ENCODE measurements around the gene JAG1.

JAG1 gene

DNA sequence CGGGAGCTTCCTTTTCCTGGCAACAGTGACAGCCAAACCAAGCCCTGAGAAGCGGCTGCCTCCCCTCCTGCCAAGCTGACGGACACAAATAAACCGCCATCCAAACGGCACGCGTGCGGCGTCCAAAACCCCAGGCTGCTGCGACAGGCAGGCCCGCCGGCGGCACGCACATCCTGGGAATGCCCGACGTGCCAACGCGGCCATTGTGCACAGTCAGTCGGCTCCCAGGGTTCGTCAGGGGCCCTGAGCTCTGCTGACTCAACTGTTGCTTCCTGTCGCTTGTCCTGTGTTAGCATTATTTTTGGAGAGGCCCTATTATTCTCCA lies 6.8 kb downstream of the JAG1 start:
- no peak for DNase-seq

DNA sequence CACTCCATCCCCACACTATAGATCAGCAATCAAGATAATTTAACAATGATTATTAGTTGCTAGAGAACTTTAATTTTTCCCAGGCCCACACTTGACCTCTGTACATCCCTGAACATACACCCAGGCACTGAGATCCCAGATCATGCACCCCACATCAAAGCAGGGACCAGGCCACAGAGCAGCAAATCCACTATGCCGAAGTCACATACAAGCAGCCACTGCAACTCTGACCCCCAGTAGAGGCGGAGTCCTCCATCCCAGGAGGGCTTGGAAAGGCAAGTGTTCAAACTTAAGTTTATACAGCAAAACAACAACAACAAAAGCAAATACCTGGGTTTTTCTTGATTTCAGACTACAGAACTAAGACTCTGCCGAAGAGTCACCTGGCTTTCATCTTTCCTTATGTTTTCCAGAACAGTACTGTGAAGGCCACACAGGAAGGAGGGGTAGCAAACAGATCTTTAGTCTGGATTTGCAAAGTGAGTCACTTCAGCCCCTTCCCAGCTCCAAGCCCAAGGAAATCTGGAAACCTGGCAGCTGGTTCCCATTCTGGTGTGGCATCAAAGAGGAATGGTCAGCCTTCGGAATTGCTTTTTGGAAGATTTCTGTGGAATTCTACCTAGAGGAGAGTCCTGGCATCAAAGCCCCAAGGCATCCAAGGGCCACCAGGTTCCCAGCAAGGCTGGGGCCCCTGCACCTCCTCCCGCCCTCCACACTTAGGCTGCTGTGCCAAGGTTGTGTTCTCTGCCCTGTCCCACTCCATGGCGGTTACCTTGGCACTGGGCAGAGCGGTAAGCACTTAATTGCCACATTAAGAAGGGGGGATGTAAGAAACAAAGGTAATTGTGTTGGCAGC lies 7.3 kb downstream of the JAG1 start:
- DNase-seq, result no peak

DNA sequence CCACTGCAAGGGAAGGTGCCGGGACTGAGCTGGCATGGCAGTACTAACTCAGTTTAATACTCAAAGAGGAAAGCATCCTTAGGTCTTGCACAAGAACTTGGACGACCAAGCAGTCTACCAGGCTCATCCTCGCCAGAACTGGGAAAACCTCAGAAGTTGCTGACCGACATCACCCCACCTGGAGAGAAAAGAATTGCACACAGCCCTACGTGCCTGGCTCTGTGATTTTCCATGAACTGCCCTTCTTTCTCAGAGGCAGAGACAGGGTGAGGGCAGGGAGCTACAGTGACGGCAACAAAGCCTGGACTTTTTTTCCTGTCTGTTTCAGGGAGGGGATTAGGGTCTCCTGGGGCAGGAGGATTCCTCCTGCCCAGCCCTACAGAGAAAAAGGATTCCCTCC lies 8.0 kb downstream of the JAG1 start:
- no peak for DNase-seq

DNA sequence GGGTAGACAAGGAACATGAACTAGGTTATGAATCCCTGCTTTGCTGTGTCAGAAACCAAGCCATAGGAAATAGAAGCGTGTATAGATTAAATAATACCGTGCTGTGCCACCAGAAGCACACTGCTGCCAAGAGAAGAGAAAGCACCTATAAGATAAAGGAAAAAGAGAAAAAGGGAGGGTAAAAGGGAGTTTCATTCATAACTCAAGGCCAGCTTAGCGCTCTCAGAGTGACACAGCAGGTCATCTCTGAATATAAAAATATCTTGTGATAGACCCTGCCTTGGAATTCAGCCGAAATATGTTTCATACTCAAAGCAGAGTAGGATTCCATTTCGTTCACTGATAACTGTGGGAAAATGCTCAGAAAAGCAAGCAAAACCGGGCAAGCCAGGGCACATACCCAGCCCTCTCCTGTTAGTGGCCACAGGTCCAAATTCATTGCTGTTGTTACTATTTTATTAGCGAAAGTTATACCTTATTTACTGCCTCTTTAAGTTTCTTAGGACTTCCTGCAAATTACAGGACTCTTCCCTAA lies 8.7 kb downstream of the JAG1 start:
- DNase-seq, result no peak

DNA sequence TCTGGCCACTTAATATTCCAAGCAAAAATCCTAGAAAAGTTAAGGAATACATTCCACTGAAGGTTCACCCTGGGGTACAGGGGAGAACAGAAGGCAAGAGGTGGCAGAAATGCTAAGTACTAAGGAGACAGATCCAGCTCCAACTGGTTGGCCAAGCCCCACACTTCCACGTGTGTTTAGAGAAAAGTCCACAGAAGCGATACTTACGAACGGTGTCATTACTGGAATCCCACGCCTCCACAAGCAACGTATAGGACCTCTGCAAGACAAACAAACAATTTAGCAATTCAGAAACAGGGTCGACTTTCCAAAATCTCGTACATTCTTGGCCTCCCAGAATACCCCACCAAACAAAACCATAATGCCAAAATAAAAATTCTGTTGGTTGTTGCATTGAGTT lies 10.0 kb downstream of the JAG1 start:
- DNase-seq, result no peak

DNA sequence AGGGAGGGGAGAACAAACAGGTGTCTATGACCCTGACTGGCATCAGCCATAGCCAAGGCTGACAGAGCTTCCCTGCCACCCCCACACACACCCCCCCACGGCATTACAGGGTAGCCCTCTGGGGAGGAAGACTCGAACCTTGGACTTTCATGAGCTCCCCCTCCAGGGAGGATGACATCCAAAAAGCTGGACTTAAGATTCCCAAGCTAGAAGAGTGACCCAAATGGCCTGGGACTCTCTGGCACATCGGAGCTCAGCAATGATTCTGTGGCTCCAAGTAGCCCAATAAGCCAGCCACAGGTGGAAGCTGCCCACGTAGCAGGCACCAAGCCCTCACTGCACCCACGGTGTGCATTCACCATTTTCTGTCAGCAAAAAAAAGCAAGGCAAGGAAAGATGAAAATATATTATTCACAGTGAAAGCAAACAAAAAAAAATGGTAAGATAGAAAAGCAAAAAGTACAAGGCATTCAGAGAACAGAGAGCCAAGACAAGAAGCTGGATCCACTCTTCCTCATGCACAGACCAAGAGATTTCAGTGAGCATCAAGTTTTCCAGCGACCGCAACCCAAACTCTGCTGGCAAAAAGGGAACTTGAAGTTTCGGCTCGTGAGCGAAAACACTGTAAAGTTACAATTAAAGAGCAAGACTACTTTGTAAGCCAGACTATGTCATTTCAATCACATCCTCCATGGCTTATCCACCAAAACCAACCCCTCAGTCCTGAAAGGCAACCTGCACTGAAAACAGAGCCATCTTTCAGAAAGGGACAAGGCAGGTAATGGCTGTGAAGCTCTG lies 10.9 kb downstream of the JAG1 start:
- no peak for DNase-seq

DNA sequence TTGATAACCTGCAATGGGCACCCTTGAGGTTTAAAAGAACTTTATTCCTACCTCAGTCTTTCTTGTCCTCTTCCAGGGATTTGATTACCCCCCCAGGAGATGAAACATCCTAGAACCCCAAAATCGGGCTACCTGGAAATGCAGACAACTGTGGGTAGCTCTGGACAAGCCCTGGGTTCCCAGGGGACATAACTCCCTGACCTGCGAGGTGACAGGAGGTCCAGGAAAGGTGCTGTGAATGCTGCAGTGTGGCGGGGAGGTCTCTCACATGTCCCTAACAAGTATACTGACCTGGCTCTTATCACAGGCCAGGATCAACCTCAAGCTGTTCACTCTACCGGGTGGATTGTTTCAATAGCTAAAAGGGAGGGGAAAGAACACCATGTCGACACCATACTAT lies 11.6 kb downstream of the JAG1 start:
- DNase-seq, result no peak

DNA sequence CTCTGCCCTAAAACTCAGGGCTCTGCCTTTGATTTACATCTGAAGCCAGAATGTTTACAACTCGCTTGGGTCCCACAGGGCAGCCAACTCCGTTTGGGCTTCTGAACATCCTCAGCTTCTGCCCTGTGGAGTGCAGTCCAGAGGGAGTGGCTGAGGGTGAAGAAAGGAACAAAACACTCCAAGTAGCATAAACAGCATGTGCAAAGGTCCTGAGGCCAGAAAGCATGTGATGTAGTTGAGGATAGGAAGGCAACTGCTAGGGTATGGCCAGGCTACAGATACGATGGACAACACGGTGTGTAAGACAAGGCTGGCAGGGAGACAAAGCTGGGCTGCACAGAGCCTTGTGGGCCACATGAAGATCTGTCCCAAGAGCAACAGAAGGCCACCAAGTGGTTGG lies 12.5 kb downstream of the JAG1 start:
- DNase-seq, result no peak

DNA sequence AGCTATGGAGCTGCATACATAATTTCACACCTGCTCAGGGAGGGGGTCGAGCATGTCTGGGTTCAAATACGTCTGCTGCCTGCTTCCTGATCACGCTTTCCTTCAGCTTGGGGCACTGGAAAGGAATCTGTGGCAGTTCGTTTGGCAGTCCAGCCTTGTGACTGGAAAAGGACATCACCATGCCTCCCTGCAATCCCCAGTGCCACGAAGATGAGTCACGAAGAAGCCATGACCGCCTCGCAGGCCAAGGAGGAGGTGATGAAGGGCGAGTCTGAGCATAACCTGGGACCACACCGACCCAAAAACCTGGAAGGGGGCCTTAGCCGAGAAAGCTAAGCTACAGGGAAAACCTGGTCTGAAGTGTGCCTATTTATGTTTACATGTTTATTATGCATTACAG lies 13.1 kb downstream of the JAG1 start:
- DNase-seq, result no peak

DNA sequence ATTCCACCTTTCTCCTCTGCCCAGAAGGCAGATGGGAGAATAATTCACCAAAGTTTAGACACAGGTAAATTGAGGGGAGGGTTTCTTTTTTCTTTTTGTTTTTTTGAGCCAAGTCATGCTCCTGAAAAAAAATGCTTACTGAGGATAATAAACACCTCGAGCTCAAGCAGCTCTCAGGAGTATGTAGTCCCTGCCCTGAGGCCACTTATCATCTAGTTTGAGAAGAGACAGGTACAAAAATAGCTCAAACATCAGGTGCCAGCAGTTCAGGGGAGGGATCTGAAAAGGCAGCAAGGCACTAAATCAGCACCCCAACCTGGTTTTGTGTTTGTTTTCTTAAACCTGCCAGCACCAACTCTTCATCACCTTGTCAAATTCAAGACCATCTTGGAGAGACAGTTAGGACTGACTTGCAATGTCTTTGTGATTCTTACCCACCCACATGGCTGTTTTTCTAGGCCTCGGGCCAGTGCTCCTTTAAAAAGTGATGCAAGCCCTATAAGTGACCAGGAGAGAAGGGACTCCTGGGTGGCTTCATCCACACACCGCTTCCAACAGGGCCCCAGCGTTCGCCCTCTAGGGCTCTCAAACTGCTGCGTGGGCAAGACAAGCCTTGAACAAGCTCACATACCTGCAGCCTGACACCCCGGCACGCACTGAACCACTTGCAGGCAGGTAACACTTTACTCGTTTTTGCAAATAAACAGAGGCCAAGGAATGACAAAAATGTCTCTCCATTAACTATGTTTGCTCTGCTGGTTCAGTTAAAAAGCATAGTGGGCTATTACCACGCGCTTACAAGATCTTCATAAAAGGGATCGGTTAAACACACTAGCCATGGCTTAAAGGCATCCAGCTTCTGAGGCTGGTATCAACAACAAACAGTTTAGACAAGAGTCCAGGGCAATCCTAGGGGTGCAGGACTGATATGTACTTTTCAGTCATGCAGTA lies 13.9 kb downstream of the JAG1 start:
- no peak for DNase-seq

DNA sequence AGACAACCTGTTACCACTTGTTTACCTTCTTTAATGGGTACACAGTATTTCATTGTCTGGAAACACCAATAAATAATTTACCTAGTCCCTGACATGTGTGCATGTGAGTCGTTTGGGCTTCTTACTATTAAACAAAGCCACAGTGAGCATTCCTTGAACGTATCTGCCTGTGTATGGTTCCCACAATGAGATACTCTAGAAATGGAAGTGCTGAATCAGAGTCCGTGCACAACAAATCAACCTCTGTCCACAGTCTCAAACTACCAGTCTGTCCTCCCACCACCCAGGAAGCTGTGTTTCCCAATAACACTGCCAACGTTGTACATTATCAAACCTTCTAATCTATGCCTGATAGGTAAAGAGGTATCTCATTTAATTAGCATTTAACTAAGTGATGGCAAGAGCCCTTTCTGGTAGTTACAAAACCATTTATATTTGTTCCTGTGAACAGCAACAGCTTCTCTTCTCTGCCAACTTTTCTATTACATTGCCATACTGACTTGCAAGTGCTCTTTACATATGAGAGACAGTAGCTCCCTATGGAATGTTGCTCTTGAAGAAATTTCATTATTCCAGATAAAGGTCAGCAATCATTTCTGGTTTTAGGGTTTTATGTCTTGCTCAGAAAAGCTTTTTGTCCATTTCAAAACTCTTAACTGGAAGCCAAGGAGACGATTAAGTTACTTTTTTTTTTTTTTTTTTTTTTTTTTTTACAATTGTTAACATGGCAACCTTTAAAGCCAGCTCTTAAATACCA lies 14.7 kb downstream of the JAG1 start:
- no peak for DNase-seq

DNA sequence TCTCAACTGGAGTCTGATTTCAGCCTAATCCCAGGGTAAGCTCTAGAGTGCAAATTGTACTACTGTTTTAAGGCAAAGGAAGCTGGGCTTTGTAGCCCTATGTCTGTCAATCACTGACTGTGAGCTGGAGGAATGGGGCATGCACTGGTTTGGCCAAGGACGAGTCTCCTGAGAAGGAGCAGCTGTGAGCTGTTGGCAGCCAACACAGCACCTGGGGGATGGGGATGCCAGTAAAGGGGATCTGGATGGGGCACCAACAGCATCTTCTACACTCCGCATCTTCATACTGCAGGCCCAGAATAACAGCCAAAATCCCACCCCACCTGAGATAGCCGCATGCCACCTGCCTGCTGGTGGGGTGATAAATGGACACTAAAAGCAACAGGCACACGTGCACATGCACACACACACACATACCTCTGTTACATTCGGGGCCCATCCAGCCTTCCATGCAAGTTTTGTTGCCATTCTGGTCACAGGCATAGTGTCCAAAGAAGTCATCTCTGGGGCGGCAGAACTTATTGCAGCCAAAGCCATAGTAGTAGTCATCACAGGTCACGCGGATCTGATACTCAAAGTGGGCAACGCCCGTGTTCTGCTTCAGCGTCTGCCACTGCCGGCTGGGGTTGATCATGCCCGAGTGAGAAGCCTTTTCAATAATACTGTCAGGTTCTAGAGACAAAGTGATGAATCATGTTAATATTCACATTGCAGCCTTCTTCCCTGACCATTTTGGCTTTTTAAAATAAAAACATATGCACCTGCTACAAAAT lies 15.6 kb downstream of the JAG1 start:
- no peak for DNase-seq

DNA sequence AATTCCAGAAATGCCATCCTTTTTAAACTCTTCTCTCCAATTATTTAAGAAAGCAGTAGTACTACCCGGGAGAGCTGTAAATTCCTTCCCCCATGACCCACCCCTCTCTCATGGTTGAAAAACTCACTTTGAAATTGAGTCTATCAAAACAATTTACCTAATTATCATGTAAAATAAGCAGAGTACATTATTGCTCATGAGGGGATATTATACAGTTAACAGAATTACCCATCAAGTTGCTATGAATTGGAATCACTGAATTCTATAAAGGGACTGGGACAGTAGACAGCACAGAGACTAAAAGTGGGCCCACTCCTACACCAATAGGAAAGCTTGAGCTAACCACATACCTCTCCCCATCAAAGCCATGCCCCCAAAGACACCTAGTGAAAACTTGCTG lies 16.3 kb downstream of the JAG1 start:
- DNase-seq, result no peak

DNA sequence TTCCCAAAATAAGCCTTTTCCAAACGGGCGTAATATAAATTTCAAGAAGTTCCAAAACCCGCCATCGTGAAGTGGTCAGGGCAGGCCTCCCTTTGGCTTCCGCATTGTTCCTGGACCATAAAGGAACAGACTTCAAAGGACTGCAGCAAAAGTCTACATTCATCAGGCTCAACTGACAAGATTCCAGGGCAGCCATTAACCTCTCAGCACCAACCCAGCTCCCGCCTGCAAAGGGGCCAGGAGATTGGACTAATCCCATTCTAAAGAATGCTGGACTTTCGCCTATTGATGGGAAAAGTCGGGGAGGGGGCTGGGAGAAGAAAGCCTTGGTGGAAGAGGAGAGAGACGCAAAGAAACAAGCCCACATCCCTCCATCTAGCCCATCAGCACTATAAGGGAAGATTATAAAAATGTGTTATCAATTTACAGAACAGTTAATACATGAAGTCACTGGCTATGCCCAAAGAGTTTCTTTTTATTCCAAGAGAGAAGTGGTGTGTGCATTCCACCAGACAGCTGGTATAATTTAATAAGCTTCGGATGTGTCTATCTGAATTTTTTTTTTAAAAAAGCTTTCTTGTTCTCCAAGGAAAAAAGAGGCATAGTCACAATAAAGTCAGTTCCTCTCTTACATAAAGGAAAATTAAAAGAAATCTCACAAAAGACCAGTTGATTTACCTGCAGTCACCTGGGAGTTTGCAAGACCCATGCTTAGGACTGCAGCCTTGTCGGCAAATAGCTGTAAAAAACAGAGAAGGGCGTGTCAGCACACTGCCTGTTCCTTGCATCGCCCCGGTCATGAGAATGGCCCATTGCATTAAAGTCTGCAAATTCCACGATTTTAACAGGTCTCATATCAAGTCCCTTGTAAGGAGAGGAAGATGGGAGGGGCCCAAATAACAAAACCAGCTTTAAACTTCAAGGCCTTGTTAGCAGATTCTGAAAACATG lies 17.8 kb downstream of the JAG1 start:
- no peak for DNase-seq

DNA sequence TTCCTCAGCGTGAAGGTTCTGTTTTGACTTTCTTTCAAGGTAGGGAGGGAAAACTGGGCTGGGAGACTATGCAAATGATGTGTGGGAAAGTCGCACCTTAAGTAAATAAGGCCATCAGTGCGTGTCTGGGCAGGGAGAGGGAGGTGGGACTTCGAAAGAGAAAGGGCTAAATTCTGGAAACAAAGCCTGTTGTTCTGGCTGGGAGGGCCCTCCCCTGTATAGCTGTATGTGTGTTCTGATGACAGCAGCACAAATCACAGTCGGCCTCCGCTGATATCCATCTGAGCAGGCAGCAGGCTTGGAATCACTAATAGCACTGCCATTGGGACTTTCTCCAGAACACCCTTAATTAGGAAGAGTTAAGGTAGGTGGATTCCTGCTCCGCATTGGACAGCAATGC lies 19.2 kb downstream of the JAG1 start:
- no peak for DNase-seq

DNA sequence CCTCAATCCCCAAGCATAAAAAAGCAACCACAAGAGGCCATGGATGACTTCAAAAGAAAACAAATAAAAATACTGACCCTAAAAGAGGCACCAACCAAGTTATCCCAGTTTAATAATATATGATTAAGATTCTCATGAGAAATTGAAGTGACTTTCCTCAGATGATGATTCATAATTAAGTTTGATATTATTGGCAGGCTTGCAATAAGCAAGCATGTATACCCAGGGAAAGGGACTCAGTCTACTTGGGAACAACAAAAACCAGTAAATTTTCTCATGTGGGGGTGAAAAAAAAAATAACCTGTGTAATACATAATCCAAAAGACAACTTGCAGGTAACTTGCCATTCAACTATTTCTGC lies 19.6 kb downstream of the JAG1 start:
- no peak for DNase-seq

DNA sequence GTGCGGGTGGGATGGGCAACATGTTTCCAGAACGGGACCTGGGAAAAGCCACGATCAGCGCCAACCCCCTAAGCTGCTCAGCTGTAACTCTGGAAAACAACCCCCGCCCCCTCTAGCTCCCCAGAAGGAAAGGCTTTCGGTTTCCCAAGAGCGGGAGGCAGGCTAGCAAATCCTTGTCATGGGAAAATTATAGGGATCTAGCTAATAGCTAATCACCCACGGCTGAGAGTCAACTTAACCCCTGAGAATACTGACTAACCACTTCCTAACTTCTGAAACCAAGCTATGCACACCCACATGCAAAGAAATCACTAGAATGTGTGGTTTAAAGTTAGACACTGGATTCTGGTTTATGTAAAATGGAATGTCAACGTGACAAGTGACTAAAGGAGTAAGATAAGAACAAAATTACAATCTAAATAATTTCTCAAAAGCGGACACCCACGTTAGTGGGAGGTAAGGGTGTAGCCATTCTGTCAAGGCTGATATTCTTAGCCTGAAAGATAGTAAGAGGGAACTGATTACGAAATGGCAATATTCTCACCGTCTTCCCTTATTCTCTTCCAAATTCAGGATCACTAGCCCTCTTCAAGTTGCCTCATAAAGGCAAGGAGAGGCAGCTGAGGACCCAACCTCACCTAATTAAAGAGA lies 20.1 kb downstream of the JAG1 start:
- no peak for DNase-seq

DNA sequence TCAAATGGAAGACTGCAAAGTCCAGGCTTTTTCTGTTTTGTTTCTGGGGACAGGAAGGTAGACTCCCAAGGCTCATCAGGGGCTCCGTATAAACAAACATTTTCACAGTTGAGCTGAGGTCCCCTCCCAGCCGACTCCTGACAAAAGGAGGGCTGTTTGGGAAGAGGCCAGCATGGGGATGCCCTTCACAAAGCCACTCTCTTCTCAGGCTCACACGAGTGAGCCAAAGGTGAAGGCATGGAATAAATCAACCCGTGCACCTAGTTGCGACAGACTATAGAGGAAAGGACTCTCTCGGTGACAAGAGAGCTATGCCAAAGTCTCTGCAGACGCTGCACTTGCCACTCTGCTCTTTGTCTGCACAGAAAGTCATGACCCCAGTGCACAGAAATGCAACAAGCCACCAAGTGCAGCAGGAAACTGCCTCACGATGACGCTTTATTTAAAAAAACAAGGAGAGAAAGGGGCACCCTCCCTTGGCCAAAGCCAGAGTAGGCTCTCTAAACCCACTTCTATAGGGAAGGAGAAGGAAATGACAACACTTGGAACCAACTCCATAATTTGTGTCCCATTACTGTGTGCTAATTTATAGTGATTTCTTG lies 21.0 kb downstream of the JAG1 start:
- no peak for DNase-seq

DNA sequence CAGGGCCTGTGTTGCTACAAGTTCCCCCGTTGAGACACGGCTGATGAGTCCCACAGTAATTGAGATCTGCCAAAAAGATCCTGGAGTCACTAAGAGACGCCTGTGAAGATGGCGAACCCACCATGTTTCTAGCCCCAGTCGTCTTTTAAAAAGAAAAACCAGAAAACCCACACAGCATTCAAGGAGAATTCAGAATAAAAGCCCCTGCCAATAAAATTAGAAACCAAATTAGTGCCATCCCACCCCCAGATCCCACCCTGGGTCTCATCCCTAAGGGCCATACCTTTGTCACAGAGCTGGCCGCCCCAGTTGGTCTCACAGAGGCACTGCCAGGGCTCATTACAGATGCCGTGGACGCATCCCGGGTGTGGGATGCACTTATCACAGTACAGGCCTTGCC lies 21.6 kb downstream of the JAG1 start:
- DNase-seq, result no peak

All from activated naive CD4-positive, alpha-beta T cell treated with anti-CD3 and anti-CD28 coated beads, Interleukin-2, amount 50 U/mL, for 16 hours (primary cell).